GM12878 (cell line): ENCODE measurements around the gene NAA60.

Source experiments
- CBX3 ChIP-seq: fragments of 200-600 bp; sonication (generic); IDR thresholded peaks from 2 replicates; pipeline ENCODE4 v1.6.1; 2016; ENCODE audit warnings: low read depth, borderline replicate concordance
- CTCF ChIP-seq, 3 experiments: IDR thresholded peaks in 2 of 3; conservative IDR thresholded peaks in 1 of 3; 2 replicates each; pipeline ENCODE4 v1.5.1; 2011; ENCODE audit warnings: low read depth in 3 of 3, low read length in 3 of 3, mild to moderate bottlenecking in 3 of 3, control low read depth in 2 of 3, moderate library complexity in 2 of 3, inconsistent platforms in 1 of 3, mixed read lengths in 1 of 3; ENCODE audit not compliant: control insufficient read depth in 2 of 3, insufficient read depth in 1 of 3; ENCODE audit errors: extremely low read depth in 1 of 3
- EZH2 ChIP-seq: IDR thresholded peaks from 2 replicates; pipeline ENCODE4 v1.6.1; 2012; ENCODE audit warnings: low read depth, mild to moderate bottlenecking, control low read depth, inconsistent platforms, low read length, borderline replicate concordance; ENCODE audit not compliant: control insufficient read depth
- MYC ChIP-seq: IDR thresholded peaks from 2 replicates; pipeline ENCODE4 v1.6.1; 2011; ENCODE audit warnings: mild to moderate bottlenecking, low read length, moderate library complexity, inconsistent platforms; ENCODE audit not compliant: insufficient read depth, insufficient replicate concordance, insufficient read length, severe bottlenecking
- POLR2A ChIP-seq: IDR thresholded peaks from 2 replicates; pipeline ENCODE4 v1.6.1; 2011; ENCODE audit warnings: low read depth, mild to moderate bottlenecking, low read length
- REST ChIP-seq: IDR thresholded peaks from 2 replicates; pipeline ENCODE4 v1.6.1; 2012; ENCODE audit warnings: mild to moderate bottlenecking, low read depth, low read length
- SIN3A ChIP-seq: IDR thresholded peaks from 2 replicates; pipeline ENCODE4 v1.6.1; 2012; ENCODE audit warnings: low read depth, low read length, improper control_type of control experiment
- SMAD1 ChIP-seq: fragments of 450-650 bp; IDR thresholded peaks from 2 replicates; pipeline ENCODE4 v1.6.1; 2018; ENCODE audit warnings: mild to moderate bottlenecking, low read depth; ENCODE audit not compliant: partially characterized antibody
- SMC3 ChIP-seq: IDR thresholded peaks from 2 replicates; pipeline ENCODE4 v1.6.1; 2011; ENCODE audit warnings: low read length, improper control_type of control experiment, borderline replicate concordance
- SRF ChIP-seq, 2 experiments: IDR thresholded peaks; 2 replicates each; pipeline ENCODE4 v1.6.1; 2011; ENCODE audit warnings: low read depth in 2 of 2, low read length in 2 of 2, mild to moderate bottlenecking in 1 of 2, moderate library complexity in 1 of 2
- TAF1 ChIP-seq: IDR thresholded peaks from 2 replicates; pipeline ENCODE4 v1.6.1; 2011; ENCODE audit warnings: mild to moderate bottlenecking, low read depth, low read length, borderline replicate concordance
- ZNF592 ChIP-seq: fragments of 450-650 bp; IDR thresholded peaks from 2 replicates; pipeline ENCODE4 v1.6.1; 2017; ENCODE audit warnings: mild to moderate bottlenecking, moderate library complexity

- no peak for TF ChIP-seq CTCF (IDR thresholded peaks at IDR 0.05 in 2 of 3, conservative IDR thresholded peaks at IDR 0.05 in 1 of 3; ENCODE audit: control insufficient read depth in 2 of 3, extremely low read depth in 1 of 3, insufficient read depth in 1 of 3, low read depth in 3 of 3, low read length in 3 of 3)
- TF ChIP-seq TAF1, result peak; percentile 31; the same call in 1 of the 2 replicates
- no peak for TF ChIP-seq SMC3
- no peak for TF ChIP-seq ZNF592
- no peak for TF ChIP-seq EZH2
- no peak for TF ChIP-seq SIN3A
- TF ChIP-seq POLR2A, result no peak
- no peak for TF ChIP-seq CBX3
- no peak for TF ChIP-seq SRF (IDR thresholded peaks at IDR 0.05; ENCODE audit: low read depth in 2 of 2, low read length in 2 of 2)
- no peak for TF ChIP-seq REST
- TF ChIP-seq SMAD1, result peak; percentile 94
- TF ChIP-seq MYC, result no peak
Measured at GRCh38 chr16:3509470-3509928, 66.0 kb downstream of the NAA60 start.
